Progenitor cell of endocrine pancreas (in vitro differentiated cells): ENCODE results near the gene GALNT2. TPM values are rescaled to one million over a fixed set of nuclear protein-coding genes. Genes with fewer than 3 reads are reported as not detected.

Experiments used
- DNase-seq: peaks from one replicate; pipeline ENCODE4 v3.0.0; 2021; ENCODE audit warnings: low spot score; ENCODE audit not compliant: unreplicated experiment
- H3K27ac Mint-ChIP-seq: 2 replicates; pipeline ENCODE4 v1.8.0; 2021; ENCODE audit warnings: mild to moderate bottlenecking, moderate library complexity, mixed read lengths
- H3K27me3 Mint-ChIP-seq: 2 replicates; pipeline ENCODE4 v1.8.0; 2021; ENCODE audit warnings: mixed read lengths
- H3K36me3 Mint-ChIP-seq: 2 replicates; pipeline ENCODE4 v1.8.0; 2022; ENCODE audit warnings: mixed read lengths; ENCODE audit not compliant: insufficient read depth
- H3K4me1 Mint-ChIP-seq: 2 replicates; pipeline ENCODE4 v1.8.0; 2021; ENCODE audit warnings: low read depth, mixed read lengths
- H3K4me3 Mint-ChIP-seq: 2 replicates; pipeline ENCODE4 v1.8.0; 2021; ENCODE audit warnings: low read depth, mild to moderate bottlenecking, moderate library complexity, mixed read lengths
- H3K9me3 Mint-ChIP-seq: 2 replicates; pipeline ENCODE4 v1.8.0; 2021; ENCODE audit warnings: low read depth, mixed read lengths
- CTCF ChIP-seq: fragments of 200-600 bp; sonication (generic); IDR thresholded peaks from one replicate; pipeline ENCODE4 v1.5.0; 2021; ENCODE audit warnings: antibody characterized with exemption, mild to moderate bottlenecking; ENCODE audit not compliant: unreplicated experiment
- total RNA-seq: library from RNA; stranded (reverse); gene quantifications from 2 replicates; pipeline ENCODE4 v1.2.1, GENCODE V29; 2021

Gene GALNT2
- total RNA-seq, 1 donor from 2014 or later, result 95.2 TPM

DNA sequence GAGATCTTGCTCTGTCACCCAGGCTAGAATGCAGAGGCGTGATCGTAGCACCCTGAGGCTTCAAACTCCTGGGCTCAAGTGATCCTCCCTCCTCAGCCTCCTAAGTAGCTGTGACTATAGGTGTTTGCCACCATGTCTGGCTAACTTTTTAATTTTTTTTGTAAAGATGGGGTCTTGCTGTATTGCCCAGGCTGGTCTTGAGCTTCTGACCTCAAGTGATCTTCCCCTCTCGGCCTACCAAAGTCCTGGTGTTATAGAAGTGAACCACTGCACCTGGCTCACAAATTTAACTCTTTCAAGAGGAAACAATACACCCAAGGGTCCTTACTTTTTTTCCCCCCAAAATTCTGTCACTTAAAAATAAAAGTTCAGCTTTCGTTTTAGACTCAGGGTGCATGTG is 62.3 kb downstream of the GALNT2 start:
- Mint-ChIP-seq H3K27me3 (no peaks in the 10 kb centered on the region), H3K9me3 (no peaks in the 10 kb centered on the region), H3K36me3 (no peaks in the 10 kb centered on the region), H3K4me1 (peaks cover 20% of the 10 kb centered on the region), H3K4me3 (no peak overlapping the region), H3K27ac (no peak overlapping the region)
- TF ChIP-seq CTCF, result no peak
- no peak for DNase-seq

DNA sequence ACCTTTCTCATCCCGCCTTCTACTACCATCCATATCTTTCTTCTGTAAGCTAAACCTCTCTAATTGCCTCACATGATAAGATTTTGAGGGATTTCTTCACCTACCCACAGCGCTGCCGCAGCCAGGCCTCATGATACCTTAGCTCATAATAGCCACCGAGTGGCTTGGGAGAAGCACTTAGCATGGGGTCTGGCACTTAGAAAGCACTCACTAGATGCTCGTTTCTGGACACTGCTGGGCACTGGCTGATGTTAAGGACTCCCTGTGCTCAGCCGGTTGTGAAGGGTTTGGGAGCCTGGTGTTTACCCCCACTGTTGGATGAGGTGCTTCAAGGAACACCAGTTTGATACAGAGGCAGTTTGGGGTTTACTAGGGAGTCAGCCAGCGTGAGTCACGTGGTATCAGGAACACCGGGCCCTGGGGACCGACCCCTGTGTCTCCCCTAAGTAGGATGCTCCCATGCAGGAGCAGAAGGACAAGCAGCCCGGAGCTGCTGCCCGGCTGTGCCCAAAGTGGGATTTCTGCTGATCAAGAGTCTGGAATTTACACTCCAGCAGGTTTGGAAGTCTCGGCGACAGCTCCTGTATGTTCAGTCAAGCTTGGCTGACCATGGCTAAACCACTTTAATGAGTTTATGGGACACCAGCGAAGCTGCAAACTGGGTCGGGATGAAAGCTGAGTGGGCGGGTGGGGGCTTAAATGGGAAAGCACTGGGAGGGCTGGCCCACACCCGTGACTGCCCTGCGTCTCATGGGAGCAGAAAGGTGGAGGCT is 63.3 kb downstream of the GALNT2 start:
- no peak overlapping the region for H3K4me3 Mint-ChIP-seq
- no peaks in the 10 kb centered on the region for H3K9me3 Mint-ChIP-seq
- H3K27ac Mint-ChIP-seq, result no peak overlapping the region
- DNase-seq, result no peak
- H3K36me3 Mint-ChIP-seq, result no peaks in the 10 kb centered on the region
- no peaks in the 10 kb centered on the region for H3K27me3 Mint-ChIP-seq
- TF ChIP-seq CTCF, result no peak
- H3K4me1 Mint-ChIP-seq, result peaks cover 19% of the 10 kb centered on the region

- no peak for TF ChIP-seq CTCF
- Mint-ChIP-seq H3K4me3 (no peak overlapping the region), H3K4me1 (peaks cover 9% of the 10 kb centered on the region), H3K27ac (no peak overlapping the region), H3K27me3 (no peaks in the 10 kb centered on the region), H3K36me3 (no peaks in the 10 kb centered on the region), H3K9me3 (no peaks in the 10 kb centered on the region)
- no peak for DNase-seq
Observed at GRCh38 chr1:230131457-230131856, 64.4 kb downstream of the GALNT2 start.

GRCh38 chr1:230132758-230133157 is 65.7 kb downstream of the GALNT2 start:
- Mint-ChIP-seq H3K27ac (no peak overlapping the region), H3K4me3 (no peak overlapping the region), H3K9me3 (no peaks in the 10 kb centered on the region), H3K36me3 (peaks cover 1% of the 10 kb centered on the region), H3K27me3 (no peaks in the 10 kb centered on the region), H3K4me1 (peaks cover 15% of the 10 kb centered on the region)
- no peak for DNase-seq
- TF ChIP-seq CTCF, result no peak

DNA sequence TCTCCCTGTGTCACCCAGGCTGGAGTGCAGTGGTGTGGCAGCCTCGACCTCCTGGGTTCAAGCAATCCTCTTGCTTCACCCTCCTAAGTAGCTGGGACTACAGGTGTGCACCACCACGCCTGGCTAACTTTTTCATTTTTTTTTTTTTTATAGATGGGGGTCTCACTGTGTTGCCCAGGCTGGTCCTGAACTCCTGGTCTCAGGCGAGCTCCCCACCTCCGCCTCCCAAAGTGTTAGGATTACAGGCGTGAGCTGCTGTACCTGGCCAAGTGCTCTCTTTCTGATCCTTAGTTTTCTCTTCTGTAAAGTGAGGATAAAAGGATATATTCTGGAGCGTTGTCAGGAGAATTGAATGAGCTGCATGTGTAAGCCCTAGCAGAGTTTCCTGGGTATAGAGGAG is 68.7 kb downstream of the GALNT2 start:
- H3K36me3 Mint-ChIP-seq, result peaks cover 1% of the 10 kb centered on the region
- peaks cover 20% of the 10 kb centered on the region for H3K4me1 Mint-ChIP-seq
- H3K9me3 Mint-ChIP-seq, result no peaks in the 10 kb centered on the region
- H3K4me3 Mint-ChIP-seq, result no peak overlapping the region
- DNase-seq, result no peak
- TF ChIP-seq CTCF, result no peak
- H3K27ac Mint-ChIP-seq, result no peak overlapping the region
- no peaks in the 10 kb centered on the region for H3K27me3 Mint-ChIP-seq
